Mesenchymal stem cell (in vitro differentiated cells and primary cell): ENCODE results near the gene DPYD.

Experiments used
- DNase-seq: peaks from one replicate; pipeline ENCODE4 v3.0.0-alpha.2; 2013
- H2AFZ ChIP-seq: one replicate; pipeline ENCODE4 v1.6.1; 2013; ENCODE audit warnings: low read depth, mild to moderate bottlenecking, control low read depth, inconsistent platforms, low read length, moderate library complexity
- H2AK5ac ChIP-seq: 2 replicates; pipeline ENCODE4 v1.6.1; 2013; ENCODE audit warnings: low read length, moderate library complexity, mild to moderate bottlenecking, inconsistent platforms; ENCODE audit not compliant: severe bottlenecking
- H2BK120ac ChIP-seq: one replicate; pipeline ENCODE4 v1.6.1; 2013; ENCODE audit warnings: low read depth, mild to moderate bottlenecking, inconsistent platforms, low read length, moderate library complexity
- H2BK12ac ChIP-seq, 2 experiments: one replicate each; pipeline ENCODE4 v1.6.1; 2013; ENCODE audit warnings: inconsistent platforms in 2 of 2, low read length in 2 of 2, mild to moderate bottlenecking in 2 of 2, moderate library complexity in 2 of 2, control low read depth in 1 of 2
- H2BK15ac ChIP-seq: one replicate; pipeline ENCODE4 v1.6.1; 2013; ENCODE audit warnings: mild to moderate bottlenecking, low read depth, inconsistent platforms; ENCODE audit not compliant: poor library complexity, severe bottlenecking
- H2BK5ac ChIP-seq: 2 replicates; pipeline ENCODE4 v1.6.1; 2013; ENCODE audit warnings: low read depth, mild to moderate bottlenecking, low read length, control low read depth, inconsistent platforms; ENCODE audit not compliant: poor library complexity, severe bottlenecking
- H3K14ac ChIP-seq, 2 experiments: one replicate each; pipeline ENCODE4 v1.6.1; 2013; ENCODE audit warnings: inconsistent platforms in 2 of 2, low read length in 2 of 2, control low read depth in 1 of 2, mild to moderate bottlenecking in 1 of 2, moderate library complexity in 1 of 2
- H3K18ac ChIP-seq, 2 experiments: one replicate each; pipeline ENCODE4 v1.6.1; 2013; ENCODE audit warnings: inconsistent platforms in 2 of 2, low read length in 2 of 2, control low read depth in 1 of 2, low read depth in 1 of 2, mild to moderate bottlenecking in 1 of 2
- H3K23ac ChIP-seq, 2 experiments: one replicate each; pipeline ENCODE4 v1.6.1; 2013; ENCODE audit warnings: inconsistent platforms in 2 of 2, low read length in 2 of 2, mild to moderate bottlenecking in 2 of 2, moderate library complexity in 2 of 2, control low read depth in 1 of 2
- H3K27ac ChIP-seq: 2 replicates; pipeline ENCODE4 v1.5.1; 2013; ENCODE audit warnings: mild to moderate bottlenecking, moderate library complexity, low read length, control low read depth, inconsistent platforms; ENCODE audit not compliant: poor library complexity, severe bottlenecking
- H3K27me3 ChIP-seq, 2 experiments: 2 replicates each; pipeline versions ENCODE4 v1.6.1 to v1.7.0; 2013; ENCODE audit warnings: low read length in 2 of 2, mild to moderate bottlenecking in 2 of 2, moderate library complexity in 2 of 2, control low read depth in 1 of 2, inconsistent platforms in 1 of 2; ENCODE audit not compliant: control insufficient read depth in 1 of 2, insufficient read depth in 1 of 2
- H3K36me3 ChIP-seq, 2 experiments: 2 replicates each; pipeline versions ENCODE4 v1.6.1 to v1.7.0; 2013; ENCODE audit warnings: low read length in 2 of 2, control low read depth in 1 of 2, inconsistent platforms in 1 of 2, low read depth in 1 of 2, mild to moderate bottlenecking in 1 of 2; ENCODE audit not compliant: insufficient read depth in 2 of 2, control insufficient read depth in 1 of 2
- H3K4ac ChIP-seq, 2 experiments: one replicate each; pipeline ENCODE4 v1.6.1; 2013; ENCODE audit warnings: inconsistent platforms in 2 of 2, low read length in 2 of 2, mild to moderate bottlenecking in 2 of 2, moderate library complexity in 2 of 2, control low read depth in 1 of 2, low read depth in 1 of 2
- H3K4me1 ChIP-seq: 2 replicates; pipeline ENCODE4 v1.6.1; 2013; ENCODE audit warnings: low read depth, low read length, control low read depth; ENCODE audit not compliant: control insufficient read depth, insufficient read depth
- H3K4me2 ChIP-seq: 2 replicates; pipeline ENCODE4 v1.6.1; 2013; ENCODE audit warnings: low read length, mild to moderate bottlenecking, inconsistent platforms; ENCODE audit not compliant: poor library complexity, severe bottlenecking
- H3K4me3 ChIP-seq, 2 experiments: 2 replicates each; pipeline versions ENCODE4 v1.5.1 to v1.7.0; 2013; ENCODE audit warnings: low read length in 2 of 2, mild to moderate bottlenecking in 2 of 2, control low read depth in 1 of 2, low read depth in 1 of 2; ENCODE audit not compliant: insufficient read depth in 1 of 2
- H3K79me1 ChIP-seq: replicated peaks from 2 replicates; pipeline ENCODE4 v1.6.1; 2013; ENCODE audit warnings: mild to moderate bottlenecking, control low read depth, low read length, inconsistent platforms; ENCODE audit not compliant: poor library complexity, severe bottlenecking
- H3K9ac ChIP-seq: 2 replicates; pipeline ENCODE4 v1.7.0; 2013; ENCODE audit warnings: mild to moderate bottlenecking, low read length, moderate library complexity
- H3K9me3 ChIP-seq: 2 replicates; pipeline ENCODE4 v1.7.0; 2013; ENCODE audit warnings: mild to moderate bottlenecking, low read length; ENCODE audit not compliant: control insufficient read depth
- H4K8ac ChIP-seq: one replicate; pipeline ENCODE4 v1.6.1; 2013; ENCODE audit warnings: inconsistent platforms, mild to moderate bottlenecking, low read length, moderate library complexity
- H4K91ac ChIP-seq: one replicate; pipeline ENCODE4 v1.6.1; 2013; ENCODE audit warnings: mild to moderate bottlenecking, low read length, inconsistent platforms
- WGBS: methylation state at CpG from one replicate; pipeline ENCODE4 v1.1.7; 2013; ENCODE audit warnings: mixed read lengths; 5-methylcytosine and 5-hydroxymethylcytosine counted together

DPYD gene

GRCh38 chr1:97505289-97505688 is 415.5 kb downstream of the DPYD start:
- H2BK120ac ChIP-seq = no peak overlapping the region
- no peak overlapping the region for H3K18ac ChIP-seq
- no peak overlapping the region for H3K4me3 ChIP-seq
- no peak overlapping the region for H3K4me2 ChIP-seq
- no peak overlapping the region for H2BK12ac ChIP-seq
- H2BK15ac ChIP-seq = no peak overlapping the region
- H2AK5ac ChIP-seq = no peak overlapping the region
- H3K27me3 ChIP-seq = no peaks in the 10 kb centered on the region
- H3K23ac ChIP-seq = no peak overlapping the region
- no peak overlapping the region for H3K27ac ChIP-seq
- no CpG with 5 or more reads among the region's 3 CpGs for WGBS
- H4K91ac ChIP-seq = no peak overlapping the region
- no peak overlapping the region for H2BK5ac ChIP-seq
- H2AFZ ChIP-seq = no peak overlapping the region
- no peaks in the 10 kb centered on the region for H3K4me1 ChIP-seq
- H3K36me3 ChIP-seq = peaks cover 0 to 3% of the 10 kb centered on the region in 2 experiments
- H3K14ac ChIP-seq = no peak overlapping the region
- H3K4ac ChIP-seq = no peak overlapping the region
- H4K8ac ChIP-seq = no peak overlapping the region
- DNase-seq = no peak
- H3K9me3 ChIP-seq = peaks cover 4% of the 10 kb centered on the region
- no peak overlapping the region for H3K9ac ChIP-seq
- H3K79me1 ChIP-seq = no peaks in the 10 kb centered on the region

DNA sequence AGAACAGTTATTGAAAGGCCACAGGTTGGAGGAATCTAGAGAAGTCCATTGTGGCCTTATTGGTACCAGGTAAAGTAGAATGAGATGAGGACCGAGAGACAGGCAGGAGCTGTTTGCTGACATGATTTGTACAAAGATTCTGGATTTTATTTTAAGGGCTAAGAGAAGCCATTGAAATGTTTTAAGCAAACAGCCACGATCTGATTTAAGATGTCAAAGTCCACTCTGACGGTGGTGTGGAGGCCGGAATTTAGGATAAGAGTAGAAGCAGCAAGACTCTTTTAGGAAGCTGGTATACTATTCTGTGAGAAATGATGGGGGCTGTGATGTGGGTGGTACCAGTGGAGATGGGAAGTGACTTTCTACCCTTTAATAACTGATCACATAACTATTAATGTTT is 418.5 kb downstream of the DPYD start:
- WGBS = 97% methylated on average over 4 of the region's 4 CpGs
- no peak overlapping the region for H3K4ac ChIP-seq
- no peak overlapping the region for H2BK120ac ChIP-seq
- H3K9me3 ChIP-seq = no peaks in the 10 kb centered on the region
- no peak for DNase-seq
- H3K23ac ChIP-seq = no peak overlapping the region
- no peak overlapping the region for H2AFZ ChIP-seq
- no peak overlapping the region for H2BK5ac ChIP-seq
- no peak overlapping the region for H4K91ac ChIP-seq
- no peaks in the 10 kb centered on the region for H3K79me1 ChIP-seq
- no peak overlapping the region for H3K14ac ChIP-seq
- no peak overlapping the region for H3K4me3 ChIP-seq
- no peak overlapping the region for H3K18ac ChIP-seq
- no peak overlapping the region for H3K9ac ChIP-seq
- H3K36me3 ChIP-seq = no peaks in the 10 kb centered on the region
- H2BK12ac ChIP-seq = no peak overlapping the region
- H2BK15ac ChIP-seq = no peak overlapping the region
- no peaks in the 10 kb centered on the region for H3K4me1 ChIP-seq
- H2AK5ac ChIP-seq = no peak overlapping the region
- no peak overlapping the region for H4K8ac ChIP-seq
- H3K27me3 ChIP-seq = no peaks in the 10 kb centered on the region
- H3K4me2 ChIP-seq = no peak overlapping the region
- H3K27ac ChIP-seq = no peak overlapping the region

DNA sequence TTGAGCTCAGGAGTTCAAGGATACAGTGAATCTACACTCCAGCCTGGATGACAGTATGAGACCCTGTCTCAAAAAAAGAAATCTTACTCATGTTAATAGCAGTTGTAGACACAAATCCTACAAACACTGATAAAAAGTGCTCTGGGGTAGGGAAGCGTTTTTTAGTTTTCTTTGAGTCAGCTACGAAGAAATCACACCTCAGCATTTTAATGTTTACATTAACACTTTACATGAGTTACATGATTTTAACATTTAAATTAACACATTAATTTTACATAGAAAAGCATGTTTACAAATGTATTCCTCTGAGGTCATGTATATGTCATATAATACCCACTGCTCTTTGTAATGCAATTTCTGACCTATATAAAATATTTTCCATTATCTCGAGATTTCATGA is 419.2 kb downstream of the DPYD start:
- 100% methylated on average over 1 of the region's 3 CpGs for WGBS
- H2BK120ac ChIP-seq = no peak overlapping the region
- no peak overlapping the region for H3K4me3 ChIP-seq
- no peak overlapping the region for H2AFZ ChIP-seq
- H3K36me3 ChIP-seq = no peaks in the 10 kb centered on the region
- H2BK12ac ChIP-seq = no peak overlapping the region
- no peak for DNase-seq
- no peak overlapping the region for H2BK5ac ChIP-seq
- no peak overlapping the region for H3K14ac ChIP-seq
- no peak overlapping the region for H4K91ac ChIP-seq
- H3K79me1 ChIP-seq = no peaks in the 10 kb centered on the region
- H4K8ac ChIP-seq = no peak overlapping the region
- H2AK5ac ChIP-seq = no peak overlapping the region
- H3K4me2 ChIP-seq = no peak overlapping the region
- no peak overlapping the region for H2BK15ac ChIP-seq
- no peak overlapping the region for H3K18ac ChIP-seq
- H3K4ac ChIP-seq = no peak overlapping the region
- no peak overlapping the region for H3K9ac ChIP-seq
- H3K27ac ChIP-seq = no peak overlapping the region
- H3K27me3 ChIP-seq = no peaks in the 10 kb centered on the region
- H3K23ac ChIP-seq = no peak overlapping the region
- no peaks in the 10 kb centered on the region for H3K4me1 ChIP-seq
- no peaks in the 10 kb centered on the region for H3K9me3 ChIP-seq

GRCh38 chr1:97500760-97501159 is 420.1 kb downstream of the DPYD start:
- Histone ChIP-seq H2BK12ac (no peak overlapping the region), H3K14ac (no peak overlapping the region), H3K4me1 (no peaks in the 10 kb centered on the region), H3K4ac (no peak overlapping the region), H3K36me3 (no peaks in the 10 kb centered on the region), H3K4me3 (no peak overlapping the region), H3K79me1 (no peaks in the 10 kb centered on the region), H2BK120ac (no peak overlapping the region), H2AFZ (no peak overlapping the region), H3K4me2 (no peak overlapping the region), H2BK5ac (no peak overlapping the region), H3K9me3 (no peaks in the 10 kb centered on the region), H3K18ac (no peak overlapping the region), H3K27me3 (no peaks in the 10 kb centered on the region), H3K23ac (no peak overlapping the region), H3K9ac (no peak overlapping the region), H2BK15ac (no peak overlapping the region), H3K27ac (no peak overlapping the region), H4K8ac (no peak overlapping the region), H2AK5ac (no peak overlapping the region), H4K91ac (no peak overlapping the region)
- 82% methylated on average over 2 of the region's 5 CpGs for WGBS
- no peak for DNase-seq
